Putamen (tissue), 1 donor: Measurements from ENCODE around the gene UNG.

ENCODE experiments used
- DNase-seq: peaks from one replicate; pipeline ENCODE4 v3.0.0-alpha.2; 2016; ENCODE audit warnings: low spot score

UNG gene

DNA sequence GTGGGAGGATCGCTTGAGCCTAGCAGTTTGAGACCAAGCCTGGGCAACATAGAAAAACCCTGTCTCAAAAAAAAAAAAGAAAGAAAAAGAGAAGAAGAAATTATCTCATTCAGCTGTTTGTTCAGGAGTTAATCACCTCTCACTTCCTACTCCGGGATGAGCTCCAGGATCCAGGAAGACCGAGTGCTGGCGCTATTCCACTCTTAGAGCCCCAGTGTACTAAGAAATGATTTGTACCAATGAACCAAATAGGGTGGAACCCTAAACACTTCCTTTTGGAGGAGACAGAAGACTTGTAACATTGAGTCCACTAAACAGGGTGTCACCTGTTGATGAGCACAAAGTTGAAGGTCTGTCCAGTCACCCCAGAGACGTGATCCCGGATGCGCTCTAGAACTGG, 7.7 kb upstream of the UNG start:
- DNase-seq = no peak

DNA sequence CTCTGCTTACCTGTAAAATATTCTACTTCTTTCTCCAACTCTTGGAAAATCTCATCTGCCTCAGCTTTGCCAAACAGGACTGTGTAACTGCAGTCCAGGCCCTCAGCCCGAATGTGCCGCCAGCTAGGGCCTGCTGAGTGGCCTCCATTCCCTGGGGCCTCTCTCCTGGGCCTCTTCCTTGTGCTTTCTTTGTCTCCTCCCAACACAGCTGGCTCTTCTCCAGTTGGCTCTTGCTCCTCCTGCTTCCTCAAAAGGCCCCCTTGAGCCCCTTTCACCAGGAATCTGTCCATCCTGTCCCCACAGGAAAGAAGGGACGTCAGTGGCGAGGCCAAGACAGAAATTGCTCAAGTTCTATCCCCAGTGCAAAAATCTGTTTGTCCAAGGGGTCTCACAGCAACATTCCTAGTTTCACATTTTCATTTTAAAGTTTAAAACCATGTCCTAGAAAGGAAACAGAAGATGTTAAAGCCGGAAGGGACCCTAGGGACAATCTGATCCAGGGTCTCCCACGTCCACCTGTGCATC, 4.8 kb upstream of the UNG start:
- DNase-seq = no peak

DNA sequence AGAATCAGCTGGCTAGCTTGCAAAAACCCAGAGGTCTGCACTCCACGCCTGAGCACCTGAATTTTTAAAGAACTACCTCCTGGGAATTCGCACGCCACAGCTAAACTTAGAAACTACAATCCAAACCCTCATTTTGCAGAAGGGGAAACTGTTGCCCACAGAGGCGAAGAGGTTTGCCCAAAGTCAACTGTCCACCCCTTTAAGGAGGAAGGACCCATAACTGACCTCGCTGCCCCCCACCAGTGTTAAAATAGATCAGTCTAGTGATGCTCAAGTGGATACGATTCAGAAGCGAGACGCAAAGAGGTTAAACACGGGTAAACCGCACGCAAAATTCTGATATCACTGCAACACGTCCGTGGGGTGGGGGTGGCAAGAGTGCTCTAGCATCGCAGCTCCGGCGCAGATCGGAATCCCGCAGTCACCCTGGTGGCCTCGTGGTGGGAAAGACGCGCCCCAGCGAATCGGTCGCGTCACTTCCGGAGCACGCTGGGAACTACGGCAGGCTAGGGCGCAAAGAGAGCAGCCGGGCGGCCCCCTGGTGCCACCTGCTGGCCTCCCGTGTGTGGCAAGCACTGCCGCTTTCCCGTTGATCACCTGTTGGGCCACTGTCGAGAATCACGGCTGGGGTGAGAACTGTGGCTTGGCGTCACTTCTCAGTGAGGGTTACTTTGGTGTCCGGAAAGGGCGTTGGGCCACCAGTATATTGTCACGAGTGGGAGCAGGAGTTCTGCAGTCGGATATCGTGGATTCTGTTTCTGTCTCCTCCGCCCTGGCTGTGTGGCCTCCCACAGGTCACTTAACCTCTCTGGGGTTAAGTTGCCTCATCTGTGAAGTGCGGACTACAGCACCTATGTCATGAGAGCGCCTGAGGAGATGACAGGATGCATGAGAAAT, 4.1 kb upstream of the UNG start, which contains the start of gene ALKBH2:
TSS of gene ALKBH2 (minus strand) at position 451 of the 897 bp plus-strand sequence. CDS start 686 bp downstream, outside the sequence.
- DNase-seq = peak; percentile 91

DNA sequence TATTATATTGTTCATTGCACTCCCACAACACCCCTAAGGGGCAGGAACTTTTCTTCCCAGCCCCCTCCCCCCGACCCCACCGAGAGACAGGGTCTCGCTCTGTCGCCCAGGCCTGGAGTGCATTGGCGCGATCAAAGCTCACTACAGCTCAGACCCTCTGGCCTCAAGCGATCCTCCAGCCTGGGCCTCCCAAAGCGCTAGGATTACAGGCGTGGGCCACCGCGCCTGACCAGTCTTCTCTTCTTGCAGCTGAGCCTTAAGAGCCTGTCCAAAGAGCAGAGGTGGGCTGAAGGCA, 310 bp upstream of the UNG start:
- DNase-seq = no peak

DNA sequence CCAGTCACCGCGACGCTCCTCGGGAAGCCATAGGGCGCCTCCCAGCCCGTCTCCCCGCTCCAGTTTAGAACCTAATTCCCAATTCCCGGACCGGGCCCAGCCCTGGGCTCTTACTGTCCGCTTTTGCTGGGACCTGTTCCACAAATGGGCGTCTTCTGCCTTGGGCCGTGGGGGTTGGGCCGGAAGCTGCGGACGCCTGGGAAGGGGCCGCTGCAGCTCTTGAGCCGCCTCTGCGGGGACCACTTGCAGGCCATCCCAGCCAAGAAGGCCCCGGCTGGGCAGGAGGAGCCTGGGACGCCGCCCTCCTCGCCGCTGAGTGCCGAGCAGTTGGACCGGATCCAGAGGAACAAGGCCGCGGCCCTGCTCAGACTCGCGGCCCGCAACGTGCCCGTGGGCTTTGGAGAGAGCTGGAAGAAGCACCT, 797 bp downstream of the UNG start:
- DNase-seq = no peak

DNA sequence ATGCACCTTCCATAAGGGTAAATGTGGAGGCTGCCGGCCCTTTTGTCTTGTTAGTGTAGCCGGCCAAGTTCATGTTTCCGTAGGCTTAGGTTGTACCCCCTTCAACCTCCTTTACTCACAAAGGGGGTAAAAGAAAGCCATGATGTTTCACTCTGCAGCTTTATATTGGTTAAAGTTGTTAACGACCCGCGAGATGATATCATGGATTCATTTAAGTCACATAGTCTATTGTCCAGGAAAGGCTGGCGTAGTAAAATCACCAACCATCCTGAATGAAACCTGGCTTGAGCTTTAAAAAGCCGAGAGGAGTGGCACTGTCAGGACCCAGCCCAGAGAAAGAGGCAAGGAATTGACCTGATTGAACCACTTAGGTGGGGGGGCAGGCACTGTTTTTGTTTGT, 1.3 kb downstream of the UNG start:
- no peak for DNase-seq

DNA sequence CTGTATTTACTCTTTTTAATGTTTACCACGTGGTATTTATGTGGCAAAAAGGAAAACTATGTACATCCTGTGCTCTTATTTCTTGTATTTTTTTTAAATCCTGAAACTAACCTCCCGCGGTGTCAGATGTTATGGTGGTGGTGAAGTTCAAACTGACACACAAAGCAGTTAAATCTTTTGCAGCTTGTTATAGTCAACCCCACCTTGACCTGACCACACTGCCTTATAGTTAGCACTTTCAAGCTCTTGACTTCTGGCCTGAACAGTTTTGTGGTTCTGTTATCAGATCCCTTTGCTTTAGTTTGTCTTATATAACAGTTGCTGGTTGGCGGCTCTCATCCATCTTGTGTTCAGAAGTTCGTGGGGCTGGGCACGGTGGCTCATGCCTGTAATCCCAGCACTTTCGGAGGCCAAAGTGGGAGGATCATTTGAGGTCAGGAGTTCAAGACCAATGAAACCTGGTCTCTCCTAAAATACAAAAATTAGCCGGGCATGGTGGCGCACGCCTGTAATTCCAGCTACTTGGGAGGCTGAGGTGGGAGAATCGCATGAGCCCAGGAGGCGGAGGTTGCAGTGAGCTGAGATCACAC, 2.1 kb downstream of the UNG start:
- DNase-seq = no peak

DNA sequence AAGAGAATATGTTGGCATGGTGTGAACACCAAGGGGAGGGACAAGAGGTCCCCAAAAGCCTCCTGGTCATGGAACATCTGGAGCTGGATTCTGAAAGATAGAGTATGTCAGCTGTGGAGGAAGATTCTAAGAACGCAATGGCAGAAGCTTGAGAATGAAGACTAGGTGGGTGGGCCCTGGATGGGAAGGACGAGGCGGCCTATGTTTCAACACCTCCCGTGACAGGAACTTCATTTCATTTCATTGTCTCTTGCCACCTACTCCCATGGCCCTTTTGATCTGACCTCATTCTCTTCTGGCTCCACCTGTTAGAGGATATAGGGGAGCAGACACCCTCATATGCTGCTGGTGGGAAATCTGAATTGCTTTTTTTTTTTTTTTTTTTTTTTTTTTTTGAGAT, 3.3 kb downstream of the UNG start:
- DNase-seq = no peak

DNA sequence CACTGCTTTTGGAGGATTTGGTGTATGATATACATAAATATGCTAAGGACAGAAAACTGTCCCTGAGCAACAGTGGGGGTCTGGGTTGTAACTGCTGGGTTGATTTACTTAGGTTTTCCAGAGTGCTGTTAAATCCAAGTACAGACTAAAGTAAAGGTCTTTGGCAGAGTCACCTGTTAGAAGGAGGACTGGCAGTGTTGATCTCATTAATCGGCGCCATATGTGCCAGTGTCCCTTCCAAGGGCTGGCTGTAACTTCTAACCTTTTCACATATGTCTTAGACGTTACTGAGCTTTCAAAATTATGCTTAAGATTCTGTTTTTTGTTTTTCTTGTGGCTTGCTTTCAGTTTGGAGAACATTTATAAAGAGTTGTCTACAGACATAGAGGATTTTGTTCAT, 5.1 kb downstream of the UNG start:
- no peak for DNase-seq

DNA sequence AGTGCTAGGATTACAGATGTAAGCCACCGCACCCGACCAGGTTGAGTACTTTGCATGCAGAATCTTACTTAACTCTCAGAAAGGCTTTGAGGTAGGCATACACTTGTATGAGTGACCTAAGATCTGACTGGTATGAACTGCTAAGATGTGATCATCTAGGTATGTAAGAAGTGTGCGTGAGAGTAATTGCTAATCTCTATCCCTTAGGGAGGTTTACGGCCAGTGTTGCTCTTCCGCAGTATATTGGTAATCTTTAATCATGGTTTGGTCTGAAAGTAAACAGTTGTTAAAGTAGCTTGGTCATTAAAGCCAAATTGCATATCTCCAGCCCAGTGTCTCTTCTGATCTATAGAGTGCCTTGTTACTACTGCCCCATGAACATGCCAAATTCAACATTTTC, 7.8 kb downstream of the UNG start:
- DNase-seq = no peak

DNA sequence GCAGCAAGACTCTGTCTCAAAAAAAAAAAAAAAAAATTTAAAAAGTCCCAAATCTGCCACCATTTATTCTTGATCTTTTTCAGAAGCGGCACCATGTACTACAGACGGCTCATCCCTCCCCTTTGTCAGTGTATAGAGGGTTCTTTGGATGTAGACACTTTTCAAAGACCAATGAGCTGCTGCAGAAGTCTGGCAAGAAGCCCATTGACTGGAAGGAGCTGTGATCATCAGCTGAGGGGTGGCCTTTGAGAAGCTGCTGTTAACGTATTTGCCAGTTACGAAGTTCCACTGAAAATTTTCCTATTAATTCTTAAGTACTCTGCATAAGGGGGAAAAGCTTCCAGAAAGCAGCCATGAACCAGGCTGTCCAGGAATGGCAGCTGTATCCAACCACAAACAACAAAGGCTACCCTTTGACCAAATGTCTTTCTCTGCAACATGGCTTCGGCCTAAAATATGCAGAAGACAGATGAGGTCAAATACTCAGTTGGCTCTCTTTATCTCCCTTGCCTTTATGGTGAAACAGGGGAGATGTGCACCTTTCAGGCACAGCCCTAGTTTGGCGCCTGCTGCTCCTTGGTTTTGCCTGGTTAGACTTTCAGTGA, 12.5 kb downstream of the UNG start:
- DNase-seq = peak; percentile 33

DNA sequence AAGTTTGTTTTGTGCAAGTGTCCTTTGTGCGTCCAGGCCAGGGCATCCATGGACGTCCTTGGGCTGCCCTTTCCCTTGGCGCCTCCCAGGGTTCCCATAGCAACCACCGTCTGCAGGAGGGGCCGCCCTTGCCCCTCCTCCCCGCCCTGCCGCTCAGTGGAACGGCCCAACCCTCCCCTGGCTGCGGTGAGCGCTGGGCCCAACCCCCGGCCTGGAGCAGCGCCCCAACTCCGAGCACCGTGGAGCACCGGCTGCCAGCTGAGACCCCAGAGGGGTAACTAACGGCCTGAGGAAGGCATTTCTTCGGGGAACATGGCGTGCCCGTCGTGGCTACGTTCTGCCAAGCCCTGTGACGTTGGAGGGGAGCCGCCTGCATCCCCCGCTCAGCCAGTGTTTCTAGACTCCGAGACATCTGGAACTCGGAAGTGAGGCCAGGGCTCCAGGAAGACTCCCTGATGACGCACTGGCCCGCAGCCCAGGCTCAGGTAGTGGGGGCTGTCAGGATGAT, 13.6 kb downstream of the UNG start:
- peak; percentile 92 for DNase-seq

DNA sequence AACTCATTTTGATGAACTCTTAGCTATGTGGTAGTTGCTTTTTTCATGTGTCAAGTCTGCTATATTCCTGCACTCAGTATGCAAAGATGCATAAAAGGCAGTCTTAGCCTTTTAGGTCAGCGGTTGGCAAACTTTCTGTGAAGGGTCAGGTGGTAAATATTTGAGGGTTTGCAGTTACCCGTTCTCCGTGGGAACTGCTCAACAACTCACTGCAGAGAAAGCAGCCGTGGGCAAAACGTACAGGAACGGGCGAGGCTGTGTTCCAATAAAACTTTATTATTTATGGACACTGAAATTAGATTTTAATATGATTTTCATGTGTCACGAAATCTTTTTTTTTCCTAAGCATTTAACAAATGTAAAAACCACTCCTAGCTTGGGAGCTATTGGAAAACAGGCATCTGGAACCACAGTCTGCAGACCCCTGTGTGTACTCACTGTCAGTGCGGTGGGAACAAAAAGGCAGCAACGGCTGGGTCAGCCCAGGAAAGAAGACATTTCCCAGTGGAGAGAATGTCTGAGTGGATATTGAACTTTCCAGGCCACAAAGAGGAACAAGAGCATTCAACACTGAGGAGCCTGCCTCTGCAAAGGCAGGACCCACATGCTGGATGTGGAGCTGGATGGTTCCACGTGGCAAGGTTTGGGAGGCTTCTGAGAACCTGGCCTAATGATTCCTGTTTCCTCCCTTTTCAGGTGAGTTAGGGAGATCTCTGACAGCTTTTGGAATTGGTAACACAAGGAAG, 15.5 kb downstream of the UNG start:
- DNase-seq = no peak

DNA sequence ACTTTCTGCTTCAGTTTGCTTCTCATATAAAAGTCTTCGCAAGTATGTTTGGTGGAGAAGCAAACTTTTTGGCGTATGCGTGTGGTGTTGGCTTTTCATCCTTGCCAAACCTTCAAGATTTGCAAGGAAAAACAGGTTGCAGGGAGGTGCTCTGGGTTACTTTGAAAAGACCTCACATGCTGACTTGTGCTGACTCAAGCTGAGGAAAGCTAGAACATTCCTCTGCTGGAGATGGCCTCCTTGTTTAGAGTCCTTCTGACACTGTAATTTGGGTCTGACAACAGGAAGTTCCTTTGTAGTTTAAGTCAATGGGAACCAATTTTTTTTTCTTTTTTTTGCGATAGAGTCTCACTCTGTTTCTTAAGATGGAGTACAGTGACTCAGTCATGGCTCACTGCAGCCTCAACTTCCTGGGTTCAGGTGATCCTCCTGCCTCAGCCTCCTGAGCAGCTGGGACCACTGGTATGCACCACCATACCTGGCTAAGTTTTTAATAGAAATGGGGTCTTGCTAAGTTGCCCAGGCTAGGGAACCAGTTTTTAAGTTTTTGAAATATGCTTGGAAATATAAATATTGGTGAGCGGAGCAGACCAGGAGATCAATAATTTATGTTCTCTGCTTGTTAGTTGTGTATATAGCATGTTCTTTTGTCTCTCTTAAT, 16.4 kb downstream of the UNG start:
- no peak for DNase-seq

DNA sequence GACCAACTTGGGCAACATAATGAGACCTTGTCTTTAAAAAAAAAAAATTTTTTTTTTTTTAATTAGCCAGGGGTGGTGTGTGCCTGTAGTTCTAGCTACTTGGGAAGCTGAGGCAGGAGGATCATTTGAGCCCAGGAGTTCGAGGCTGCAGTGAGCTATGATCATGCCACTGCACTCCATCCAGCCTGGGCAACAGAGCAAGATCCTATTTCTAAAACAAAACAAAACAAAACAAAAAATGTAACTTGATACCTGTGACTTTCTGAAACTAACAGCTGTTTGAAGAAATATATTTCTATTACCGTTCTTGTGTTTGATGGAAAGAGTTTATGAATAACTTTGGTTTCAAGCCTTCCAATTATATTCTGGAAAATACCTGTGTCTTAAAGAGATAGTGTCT, 17.2 kb downstream of the UNG start:
- DNase-seq = no peak

DNA sequence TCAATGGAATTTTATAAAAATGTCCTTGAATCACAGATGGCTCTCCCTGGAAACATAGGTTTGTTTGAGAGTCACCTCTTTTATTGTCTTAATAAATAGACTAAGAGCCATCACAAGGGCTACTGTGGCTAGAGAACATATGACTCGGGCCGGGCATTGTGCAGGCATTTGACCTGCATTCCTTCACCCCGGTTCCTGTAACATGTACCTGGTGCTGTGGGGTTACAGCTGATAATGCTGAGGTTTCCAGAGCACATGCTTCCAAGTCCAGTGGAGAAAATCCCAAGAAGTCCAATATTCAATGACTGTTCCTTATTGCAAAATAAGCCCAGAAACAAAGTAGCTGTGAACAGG, 18.0 kb downstream of the UNG start:
- DNase-seq = no peak

DNA sequence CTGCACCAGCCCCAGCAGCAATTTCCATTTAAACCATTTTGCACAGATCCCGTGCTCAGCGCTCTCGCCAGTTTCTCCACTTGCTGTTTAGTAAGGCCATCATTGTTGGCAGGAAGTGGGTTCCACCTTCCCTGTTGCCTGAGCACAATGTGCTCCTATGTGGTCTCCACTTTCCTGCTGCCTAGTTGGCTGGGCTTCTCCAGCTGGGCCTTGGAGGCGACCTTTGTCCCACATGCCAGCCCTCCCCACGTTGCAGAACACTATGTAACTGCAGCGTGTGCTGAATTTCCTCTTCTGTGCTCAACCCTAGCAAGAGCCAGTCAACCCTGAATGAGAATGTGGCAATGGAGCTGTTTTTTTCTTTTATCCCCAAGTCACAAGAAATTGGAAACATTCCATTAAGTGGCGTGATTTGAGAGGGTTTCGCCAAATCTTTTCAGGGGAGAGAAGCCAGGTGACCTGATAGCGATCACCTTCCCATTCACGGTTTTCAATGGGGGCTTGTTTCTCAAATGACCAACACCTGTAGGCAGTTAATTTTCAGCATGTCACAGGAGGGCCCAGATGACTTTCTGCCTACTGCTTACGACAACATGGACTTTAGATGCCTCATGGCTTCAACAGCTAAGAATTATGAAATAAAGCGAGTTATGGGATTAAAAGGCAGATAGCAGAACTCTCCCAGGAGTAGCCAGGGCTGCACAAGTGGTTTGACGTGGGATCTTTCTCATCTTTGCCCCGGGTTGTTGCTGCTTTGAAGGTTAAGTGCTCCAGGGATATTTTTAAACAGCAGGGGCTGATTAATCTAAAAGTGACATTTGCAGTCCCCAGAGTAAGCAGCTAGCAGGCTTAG, 18.6 kb downstream of the UNG start, which contains the start of gene ACACB:
TSS of gene ACACB (plus strand) at position 830 of the 853 bp plus-strand sequence. CDS start 22,819 bp downstream, outside the sequence.
- DNase-seq = peak; percentile 83

DNA sequence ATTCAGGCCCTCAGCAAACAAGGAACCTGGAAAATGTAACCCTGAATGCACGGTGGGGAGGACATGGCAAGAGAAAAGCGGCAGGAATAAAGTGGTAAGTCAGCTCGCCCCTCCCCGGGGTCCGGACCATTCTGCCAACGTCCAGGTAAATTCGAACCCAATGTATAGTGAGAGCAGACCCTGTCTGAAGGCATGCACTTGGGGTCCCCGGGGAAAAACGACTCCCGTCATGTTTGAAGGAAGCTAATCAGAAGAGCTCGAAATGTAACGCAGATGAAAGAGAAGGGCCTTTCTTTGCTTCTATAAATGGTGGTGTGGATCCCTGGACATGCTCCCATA, 19.2 kb downstream of the UNG start:
- no peak for DNase-seq

DNA sequence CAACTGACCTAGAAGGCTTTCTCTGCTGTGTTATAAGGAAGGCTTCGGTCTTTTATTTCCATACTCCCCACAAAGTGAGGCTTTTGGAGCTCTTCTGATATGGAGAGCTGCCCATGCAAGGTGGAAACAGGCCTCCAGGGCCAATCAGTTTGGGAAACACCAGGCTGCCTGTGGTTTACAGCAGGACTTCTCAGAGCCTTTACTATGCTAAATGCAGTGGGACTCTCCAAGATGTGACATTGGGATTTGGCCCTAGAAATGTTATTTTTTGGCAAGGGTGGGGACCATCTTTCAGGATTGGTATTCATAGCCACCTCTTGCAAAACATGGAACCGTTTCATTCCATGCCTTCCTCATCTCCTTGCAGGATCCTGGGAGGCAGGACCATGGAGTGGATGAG, 22.7 kb downstream of the UNG start:
- no peak for DNase-seq

DNA sequence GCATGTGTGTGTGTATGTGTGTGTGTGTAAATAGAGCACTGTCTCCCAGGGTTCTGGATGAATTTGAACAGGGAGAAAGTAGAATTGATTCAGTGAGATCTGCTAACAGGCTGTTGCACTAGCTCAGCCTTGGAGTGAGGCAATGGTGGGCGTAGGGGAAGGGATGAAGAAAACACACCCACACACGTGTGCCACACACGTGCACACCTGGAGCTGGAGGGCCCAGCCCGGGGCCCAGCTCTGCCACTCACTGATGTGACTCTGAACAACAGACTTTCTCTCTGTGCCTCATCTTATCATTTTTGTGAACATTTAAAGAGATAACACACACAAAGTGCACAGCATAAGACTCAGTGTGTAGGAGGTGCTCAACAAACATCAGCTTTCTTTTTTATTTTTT, 23.2 kb downstream of the UNG start:
- DNase-seq = no peak
